Neural progenitor cell (in vitro differentiated cells): ENCODE measurements around the gene EFCAB6. TPM values are rescaled to one million over a fixed set of nuclear protein-coding genes. Genes with fewer than 3 reads are reported as not detected.

Experiments used
- DNase-seq: peaks from one replicate; pipeline ENCODE4 v3.0.0-alpha.2; 2016; ENCODE audit warnings: low spot score
- H2AFZ ChIP-seq: fragments of 200-600 bp; sonication (generic); replicated peaks from 2 replicates; pipeline ENCODE4 v1.6.1; 2016; ENCODE audit warnings: antibody characterized with exemption
- H3F3A ChIP-seq: fragments of 200-600 bp; sonication (generic); 2 replicates; pipeline ENCODE4 v1.6.1; 2016; ENCODE audit warnings: antibody characterized with exemption, low read depth
- H3K27ac ChIP-seq: fragments of 200-600 bp; sonication (generic); 2 replicates; pipeline ENCODE4 v1.5.1; 2016; ENCODE audit warnings: mild to moderate bottlenecking
- H3K27me3 ChIP-seq: fragments of 200-600 bp; sonication (generic); 2 replicates; pipeline ENCODE4 v1.6.1; 2016; ENCODE audit warnings: mild to moderate bottlenecking, moderate library complexity
- H3K36me3 ChIP-seq: fragments of 200-600 bp; sonication (generic); 2 replicates; pipeline ENCODE4 v1.5.1; 2016
- H3K4me1 ChIP-seq: fragments of 200-600 bp; sonication (generic); 2 replicates; pipeline ENCODE4 v1.6.1; 2016; ENCODE audit warnings: mixed run types
- H3K4me2 ChIP-seq: fragments of 200-600 bp; sonication (generic); 2 replicates; pipeline ENCODE4 v1.6.1; 2016
- H3K4me3 ChIP-seq: fragments of 200-600 bp; sonication (generic); 2 replicates; pipeline ENCODE4 v1.5.1; 2016
- H3K79me2 ChIP-seq: fragments of 200-600 bp; sonication (generic); 2 replicates; pipeline ENCODE4 v1.6.1; 2016; ENCODE audit warnings: low read depth
- H3K9ac ChIP-seq: fragments of 200-600 bp; sonication (generic); 2 replicates; pipeline ENCODE4 v1.6.1; 2016
- H3K9me3 ChIP-seq: fragments of 200-600 bp; sonication (generic); 2 replicates; pipeline ENCODE4 v1.5.1; 2016; ENCODE audit warnings: low read depth
- H4K20me1 ChIP-seq: fragments of 200-600 bp; sonication (generic); 2 replicates; pipeline ENCODE4 v1.6.1; 2016; ENCODE audit warnings: low read depth
- H3K27ac Mint-ChIP-seq: 3 replicates; pipeline ENCODE4 v1.8.0; 2021; ENCODE audit warnings: mixed read lengths
- H3K27me3 Mint-ChIP-seq: 2 replicates; pipeline ENCODE4 v1.8.0; 2022; ENCODE audit warnings: low read depth, mild to moderate bottlenecking, inconsistent platforms, moderate library complexity, mixed read lengths; ENCODE audit not compliant: insufficient read depth
- H3K36me3 Mint-ChIP-seq: 3 replicates; pipeline ENCODE4 v1.8.0; 2021; ENCODE audit warnings: mixed read lengths
- H3K4me1 Mint-ChIP-seq: 3 replicates; pipeline ENCODE4 v1.8.0; 2021; ENCODE audit warnings: mixed read lengths
- H3K4me3 Mint-ChIP-seq: 3 replicates; pipeline ENCODE4 v1.8.0; 2021; ENCODE audit warnings: mild to moderate bottlenecking, moderate library complexity, mixed read lengths
- H3K9me3 Mint-ChIP-seq: 3 replicates; pipeline ENCODE4 v1.8.0; 2020; ENCODE audit warnings: mixed read lengths
- CTCF ChIP-seq: fragments of 200-600 bp; sonication (generic); IDR thresholded peaks from 2 replicates; pipeline ENCODE4 v1.5.1; 2017; ENCODE audit warnings: antibody characterized with exemption, mild to moderate bottlenecking
- EZH2 ChIP-seq: fragments of 200-600 bp; sonication (generic); IDR thresholded peaks from 2 replicates; pipeline ENCODE4 v1.6.1; 2017; ENCODE audit warnings: antibody characterized with exemption, mild to moderate bottlenecking, moderate library complexity
- EZH2phosphoT487 ChIP-seq: fragments of 200-600 bp; sonication (generic); IDR thresholded peaks from 2 replicates; pipeline ENCODE4 v1.6.1; 2017; ENCODE audit warnings: antibody characterized with exemption
- total RNA-seq: library from RNA; depleted of rRNA; stranded (reverse); fragments of >200 nt; gene quantifications from 2 replicates; pipeline ENCODE4 v1.2.3, GENCODE V29; 2015; ENCODE audit warnings: low replicate concordance

The EFCAB6 gene
- total RNA-seq, 1 donor from 2014 or later, result 4.9 TPM

GRCh38 chr22:43747877-43748276 is 64.2 kb downstream of the EFCAB6 start:
- peaks cover 12% of the 10 kb centered on the region for H3K4me1 ChIP-seq
- H3K79me2 ChIP-seq, result no peaks in the 10 kb centered on the region
- H3F3A ChIP-seq, result no peaks in the 10 kb centered on the region
- TF ChIP-seq CTCF, result no peak
- no peak for TF ChIP-seq EZH2
- TF ChIP-seq EZH2phosphoT487, result no peak
- H3K27ac ChIP-seq, result no peak overlapping the region
- no peak for DNase-seq
- no peaks in the 10 kb centered on the region for H3K36me3 Mint-ChIP-seq
- H3K4me3 ChIP-seq, result no peak overlapping the region
- H3K36me3 ChIP-seq, result no peaks in the 10 kb centered on the region
- peaks cover 2% of the 10 kb centered on the region for H3K4me1 Mint-ChIP-seq
- H3K9ac ChIP-seq, result no peak overlapping the region
- H3K4me2 ChIP-seq, result no peak overlapping the region
- H3K9me3 Mint-ChIP-seq, result no peaks in the 10 kb centered on the region
- no peaks in the 10 kb centered on the region for H3K27me3 ChIP-seq
- H3K27ac Mint-ChIP-seq, result no peak overlapping the region
- no peaks in the 10 kb centered on the region for H4K20me1 ChIP-seq
- H2AFZ ChIP-seq, result no peak overlapping the region
- H3K27me3 Mint-ChIP-seq, result no peaks in the 10 kb centered on the region
- H3K9me3 ChIP-seq, result no peaks in the 10 kb centered on the region
- no peak overlapping the region for H3K4me3 Mint-ChIP-seq

GRCh38 chr22:43747058-43747457 is 65.0 kb downstream of the EFCAB6 start:
- Mint-ChIP-seq H3K9me3 (no peaks in the 10 kb centered on the region), H3K4me3 (no peak overlapping the region), H3K36me3 (no peaks in the 10 kb centered on the region), H3K27me3 (no peaks in the 10 kb centered on the region), H3K27ac (no peak overlapping the region), H3K4me1 (peaks cover 2% of the 10 kb centered on the region)
- no peaks in the 10 kb centered on the region for H3K9me3 ChIP-seq
- H3K9ac ChIP-seq, result no peak overlapping the region
- no peaks in the 10 kb centered on the region for H3K79me2 ChIP-seq
- no peak overlapping the region for H3K27ac ChIP-seq
- no peak for DNase-seq
- H3K4me3 ChIP-seq, result no peak overlapping the region
- H4K20me1 ChIP-seq, result no peaks in the 10 kb centered on the region
- no peak overlapping the region for H2AFZ ChIP-seq
- H3K36me3 ChIP-seq, result no peaks in the 10 kb centered on the region
- H3K27me3 ChIP-seq, result no peaks in the 10 kb centered on the region
- no peaks in the 10 kb centered on the region for H3F3A ChIP-seq
- H3K4me1 ChIP-seq, result peaks cover 12% of the 10 kb centered on the region
- no peak overlapping the region for H3K4me2 ChIP-seq
- TF ChIP-seq CTCF (no peak), EZH2phosphoT487 (no peak), EZH2 (no peak)

GRCh38 chr22:43745783-43746356 is 66.2 kb downstream of the EFCAB6 start:
- Histone ChIP-seq H3K27ac (no peak overlapping the region), H3K4me2 (no peak overlapping the region), H3K27me3 (no peaks in the 10 kb centered on the region), H3K79me2 (no peaks in the 10 kb centered on the region), H3K4me3 (no peak overlapping the region), H4K20me1 (no peaks in the 10 kb centered on the region), H3K4me1 (peaks cover 12% of the 10 kb centered on the region), H3K9me3 (no peaks in the 10 kb centered on the region), H3F3A (no peaks in the 10 kb centered on the region), H2AFZ (no peak overlapping the region), H3K9ac (no peak overlapping the region), H3K36me3 (no peaks in the 10 kb centered on the region)
- TF ChIP-seq EZH2 (no peak), EZH2phosphoT487 (no peak), CTCF (no peak)
- Mint-ChIP-seq H3K4me3 (no peak overlapping the region), H3K27ac (no peak overlapping the region), H3K27me3 (no peaks in the 10 kb centered on the region), H3K4me1 (peaks cover 2% of the 10 kb centered on the region), H3K36me3 (no peaks in the 10 kb centered on the region), H3K9me3 (no peaks in the 10 kb centered on the region)
- no peak for DNase-seq
